C4-2B (cell line): ENCODE results near the gene TMEM178A.

Experiments
- ZFX ChIP-seq: fragments of 450-650 bp; IDR thresholded peaks from 2 replicates; pipeline ENCODE4 v1.6.1; 2017
- TF ChIP-seq, protein P1 (sequence below): fragments of 450-650 bp; conservative IDR thresholded peaks from 2 replicates; pipeline ENCODE4 v1.5.1; 2017; ENCODE audit warnings: mild to moderate bottlenecking

DNA sequence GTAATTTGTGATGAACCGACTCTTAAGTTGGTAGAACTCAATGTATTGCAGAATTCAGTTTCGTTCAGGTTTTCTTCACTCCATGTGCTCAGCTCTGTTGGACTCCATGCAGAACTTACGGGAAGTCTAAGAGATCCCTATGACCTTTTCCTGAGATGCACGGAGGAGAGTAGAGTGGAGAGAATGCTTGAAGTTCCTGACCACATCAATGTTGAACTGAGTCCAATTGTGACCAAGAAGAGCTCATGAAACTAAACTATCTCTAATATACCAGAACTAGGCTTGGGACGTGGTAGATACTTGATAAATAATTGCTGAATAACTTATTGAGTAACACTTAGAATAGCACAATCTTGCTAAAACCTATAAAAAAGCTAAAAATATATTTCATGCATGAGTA, 47.2 kb downstream of the TMEM178A start:
- TF ChIP-seq, protein P1, sequence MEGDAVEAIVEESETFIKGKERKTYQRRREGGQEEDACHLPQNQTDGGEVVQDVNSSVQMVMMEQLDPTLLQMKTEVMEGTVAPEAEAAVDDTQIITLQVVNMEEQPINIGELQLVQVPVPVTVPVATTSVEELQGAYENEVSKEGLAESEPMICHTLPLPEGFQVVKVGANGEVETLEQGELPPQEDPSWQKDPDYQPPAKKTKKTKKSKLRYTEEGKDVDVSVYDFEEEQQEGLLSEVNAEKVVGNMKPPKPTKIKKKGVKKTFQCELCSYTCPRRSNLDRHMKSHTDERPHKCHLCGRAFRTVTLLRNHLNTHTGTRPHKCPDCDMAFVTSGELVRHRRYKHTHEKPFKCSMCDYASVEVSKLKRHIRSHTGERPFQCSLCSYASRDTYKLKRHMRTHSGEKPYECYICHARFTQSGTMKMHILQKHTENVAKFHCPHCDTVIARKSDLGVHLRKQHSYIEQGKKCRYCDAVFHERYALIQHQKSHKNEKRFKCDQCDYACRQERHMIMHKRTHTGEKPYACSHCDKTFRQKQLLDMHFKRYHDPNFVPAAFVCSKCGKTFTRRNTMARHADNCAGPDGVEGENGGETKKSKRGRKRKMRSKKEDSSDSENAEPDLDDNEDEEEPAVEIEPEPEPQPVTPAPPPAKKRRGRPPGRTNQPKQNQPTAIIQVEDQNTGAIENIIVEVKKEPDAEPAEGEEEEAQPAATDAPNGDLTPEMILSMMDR: no peak
- TF ChIP-seq ZFX: no peak
